Islet precursor cell (in vitro differentiated cells): ENCODE measurements around the gene TMX2.
"Not testable (repeated sequence)": the region's sequence is repeated elsewhere in the genome, so short reads cannot be mapped to it uniquely, and the experiment has no call there.

Source experiments
- DNase-seq: peaks from one replicate; pipeline ENCODE4 v3.0.0-alpha.2; 2018

The TMX2 gene

GRCh38 chr11:57712256-57713150 lies at the start of gene TMX2:
TMX2 (plus strand) TSS chr11:57712593; CDS start chr11:57712619, 26 bp downstream.
- peak; percentile 98 for DNase-seq

DNA sequence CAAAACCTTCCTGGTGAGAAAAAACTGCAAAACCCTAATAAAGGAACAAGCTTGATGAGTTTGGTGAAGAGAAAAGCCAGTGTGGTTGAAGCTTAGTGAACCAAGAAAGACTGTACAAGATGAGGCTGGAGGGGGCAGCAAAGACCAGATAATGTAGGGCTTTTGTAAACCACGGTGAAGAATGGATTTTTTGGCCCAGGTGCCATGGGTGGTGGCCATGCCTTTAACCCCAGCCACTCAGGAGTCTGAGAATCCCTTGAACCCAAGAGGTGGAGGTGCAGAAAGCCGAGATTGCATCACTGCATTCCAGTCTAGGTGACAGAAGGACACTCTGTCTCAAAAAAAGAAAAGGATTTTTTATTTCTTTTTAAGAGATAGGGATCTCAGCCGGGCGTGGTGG lies 49.5 kb upstream of the TMX2 start:
- no peak for DNase-seq

GRCh38 chr11:57663975-57664374 lies 48.4 kb upstream of the TMX2 start:
- no peak for DNase-seq

GRCh38 chr11:57667117-57667735 lies 45.2 kb upstream of the TMX2 start:
- peak; percentile 97 for DNase-seq

DNA sequence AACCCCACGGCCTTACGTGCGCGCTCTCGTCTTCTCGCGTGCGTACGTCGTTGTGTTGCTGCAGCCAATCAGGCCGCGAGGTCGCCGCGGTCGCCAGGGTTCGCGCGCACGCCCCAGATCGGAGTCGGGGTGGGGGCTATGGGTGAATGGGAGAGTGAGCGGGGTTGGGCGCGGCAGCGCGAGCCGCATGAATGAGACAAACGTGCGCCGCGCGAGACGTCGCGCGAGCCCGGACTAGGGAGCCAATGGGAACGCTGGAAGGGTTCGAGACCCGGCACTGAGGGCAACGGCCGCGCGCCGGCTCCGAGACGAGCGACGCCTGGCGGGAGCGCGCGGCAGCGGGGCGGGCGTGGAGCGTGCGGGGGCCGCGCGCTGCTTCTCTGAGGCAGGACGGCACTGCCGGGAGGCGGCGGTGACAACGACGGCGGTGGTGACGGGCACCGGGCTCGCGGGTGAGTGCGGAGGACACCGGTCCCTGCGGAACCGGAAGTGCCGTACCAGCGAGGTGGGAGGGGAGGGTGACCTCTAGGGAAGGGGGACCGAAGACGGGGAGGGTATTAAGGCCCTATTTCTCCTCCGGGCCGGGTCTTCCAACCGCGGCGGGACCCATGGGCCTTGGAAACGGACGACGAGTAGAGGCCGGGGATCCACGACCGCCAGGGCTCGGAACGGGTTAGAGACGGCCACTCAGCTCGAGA lies 44.5 kb upstream of the TMX2 start, which contains the start of gene ZDHHC5:
Gene ZDHHC5 (plus strand): TSS at position 379 of the 698 bp plus-strand sequence. CDS start 4,977 bp downstream, outside the sequence.
- peak; percentile 100 for DNase-seq

DNA sequence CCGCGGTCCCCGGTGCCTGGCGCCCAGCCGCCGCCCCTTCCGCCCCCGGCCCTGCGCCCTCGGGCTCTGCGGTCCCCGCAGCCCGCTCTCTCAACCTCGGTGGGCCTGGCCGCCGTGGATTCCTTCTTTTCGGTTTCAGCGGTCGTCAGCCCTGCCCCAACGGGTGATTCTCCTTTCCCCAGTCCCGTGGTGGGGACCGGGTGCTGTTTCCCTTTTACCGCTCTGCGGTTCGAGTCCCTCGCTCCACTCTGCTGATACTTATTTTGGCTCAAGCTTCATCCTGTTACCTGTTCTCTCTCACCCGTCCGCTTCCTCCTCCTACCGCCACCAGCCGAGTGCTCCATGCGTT lies 44.0 kb upstream of the TMX2 start:
- no peak for DNase-seq

GRCh38 chr11:57674251-57674650 lies 38.1 kb upstream of the TMX2 start:
- no peak for DNase-seq

DNA sequence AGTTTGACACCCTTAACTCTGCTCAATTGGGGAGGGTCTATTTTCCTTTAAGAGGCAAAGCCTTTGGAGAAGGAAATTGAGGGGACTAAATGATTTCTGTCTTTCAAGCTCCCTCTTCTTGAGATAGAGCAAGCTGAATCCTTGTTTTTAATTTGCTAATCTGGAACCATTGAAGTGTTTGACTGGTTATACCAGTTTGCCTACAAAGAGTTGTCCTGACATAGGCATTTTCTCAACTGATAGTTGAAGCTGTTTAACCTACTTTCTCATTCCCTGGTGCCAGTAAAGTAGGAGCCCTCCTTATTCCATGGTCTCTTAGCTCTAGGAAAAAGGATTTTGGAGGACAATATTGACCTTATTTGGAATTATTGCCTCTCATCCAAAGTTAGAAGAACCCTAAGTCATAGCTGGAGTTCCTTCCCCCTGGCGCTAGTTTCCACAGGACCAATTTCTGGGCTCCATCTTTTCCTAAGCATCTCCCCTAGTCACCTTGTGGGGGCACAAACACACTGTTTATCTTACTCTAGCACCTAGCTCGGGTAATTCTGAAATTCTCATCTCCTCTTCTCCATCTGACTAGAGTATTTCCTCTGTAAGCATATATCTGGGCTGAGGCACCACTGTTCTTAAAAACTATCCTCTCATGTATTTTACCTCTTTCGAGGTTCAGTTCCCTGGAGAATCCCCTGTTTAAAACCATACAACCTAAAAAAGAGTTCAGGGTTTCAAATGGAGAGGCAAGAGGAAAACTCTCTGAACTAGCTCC lies 37.0 kb upstream of the TMX2 start:
- no peak for DNase-seq

GRCh38 chr11:57679396-57679795 lies 33.0 kb upstream of the TMX2 start:
- DNase-seq = no peak

DNA sequence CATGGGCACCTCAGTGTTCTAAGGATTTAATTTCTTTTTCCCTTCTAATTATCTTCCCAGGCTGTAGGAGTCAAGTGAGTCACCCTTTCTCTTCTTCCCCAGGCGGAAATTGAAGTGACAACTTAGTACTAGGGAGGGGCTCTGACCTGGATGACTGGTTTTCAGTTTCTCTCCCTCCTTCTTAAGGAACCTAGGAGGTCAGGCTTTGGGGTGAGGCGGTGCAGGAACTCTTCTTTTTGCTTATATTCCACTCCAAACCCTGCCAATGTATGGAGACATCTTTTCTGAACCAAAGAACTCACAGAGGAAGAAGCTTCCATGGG lies 31.9 kb upstream of the TMX2 start:
- no peak for DNase-seq

GRCh38 chr11:57681168-57681567 lies 31.2 kb upstream of the TMX2 start:
- no peak for DNase-seq

- DNase-seq = not testable (repeated sequence)
Measured at GRCh38 chr11:57690474-57690873, 21.9 kb upstream of the TMX2 start.

- DNase-seq = no peak
Measured at GRCh38 chr11:57698843-57699365, 13.5 kb upstream of the TMX2 start.

DNA sequence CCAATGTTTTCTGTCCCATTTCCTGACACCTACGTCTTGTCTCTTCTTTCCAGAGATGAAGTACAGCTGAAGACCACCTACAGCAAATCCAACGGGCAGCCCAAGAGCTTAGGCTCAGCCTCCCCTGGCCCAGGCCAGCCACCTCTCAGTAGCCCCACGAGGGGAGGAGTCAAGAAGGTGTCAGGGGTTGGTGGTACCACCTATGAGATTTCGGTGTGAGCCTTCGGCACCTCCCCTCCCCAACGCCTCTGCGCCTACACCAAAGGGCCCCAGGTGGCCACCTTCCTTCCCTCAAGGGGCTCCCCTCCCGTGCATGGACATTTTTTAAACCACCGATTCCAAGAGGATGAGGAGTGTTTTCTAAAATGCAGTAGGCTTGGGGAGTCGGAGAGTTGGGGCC lies 12.6 kb upstream of the TMX2 start:
- no peak for DNase-seq

- no peak for DNase-seq
Measured at GRCh38 chr11:57700425-57700824, 12.0 kb upstream of the TMX2 start.

DNA sequence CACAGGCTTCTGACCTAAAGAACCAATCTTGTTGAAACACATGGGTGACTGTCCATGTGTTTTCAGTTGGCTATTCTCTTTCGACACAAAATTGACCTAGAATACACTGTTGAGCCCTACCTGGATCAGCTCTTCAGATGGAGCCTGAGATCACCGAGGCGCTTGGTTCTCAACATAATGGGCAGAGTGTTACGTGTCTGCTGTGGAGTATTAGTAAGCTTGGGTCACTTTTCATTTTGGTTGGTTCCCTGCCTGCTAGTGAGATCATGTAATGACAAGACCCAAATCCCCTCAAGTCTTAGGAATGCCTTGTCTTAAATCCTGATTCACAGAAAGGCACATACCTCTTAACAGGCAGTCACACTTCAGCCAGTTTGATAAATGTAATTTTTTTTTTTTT lies 9.1 kb upstream of the TMX2 start:
- no peak for DNase-seq

GRCh38 chr11:57704932-57705331 lies 7.5 kb upstream of the TMX2 start:
- no peak for DNase-seq

DNA sequence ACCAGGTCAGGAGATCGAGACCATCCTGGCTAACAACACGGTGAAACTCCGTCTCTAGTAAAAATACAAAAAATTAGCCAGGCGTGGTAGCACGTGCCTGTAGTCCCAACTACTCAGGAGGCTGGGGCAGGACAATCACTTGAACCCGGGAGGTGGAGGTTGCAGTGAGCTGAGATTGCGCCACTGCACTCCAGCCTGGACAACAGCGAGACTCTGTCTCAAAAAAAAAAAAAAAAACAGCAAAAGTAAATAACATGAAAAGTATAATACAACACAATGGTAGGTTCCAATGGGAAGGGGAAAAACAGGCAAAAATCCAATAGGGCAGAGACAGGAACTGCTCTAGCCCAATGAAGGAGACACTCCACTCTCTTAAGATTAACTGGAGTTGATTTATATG lies 7.0 kb upstream of the TMX2 start:
- not testable (repeated sequence) for DNase-seq

GRCh38 chr11:57709802-57710367 lies 2.5 kb upstream of the TMX2 start:
- DNase-seq = no peak

DNA sequence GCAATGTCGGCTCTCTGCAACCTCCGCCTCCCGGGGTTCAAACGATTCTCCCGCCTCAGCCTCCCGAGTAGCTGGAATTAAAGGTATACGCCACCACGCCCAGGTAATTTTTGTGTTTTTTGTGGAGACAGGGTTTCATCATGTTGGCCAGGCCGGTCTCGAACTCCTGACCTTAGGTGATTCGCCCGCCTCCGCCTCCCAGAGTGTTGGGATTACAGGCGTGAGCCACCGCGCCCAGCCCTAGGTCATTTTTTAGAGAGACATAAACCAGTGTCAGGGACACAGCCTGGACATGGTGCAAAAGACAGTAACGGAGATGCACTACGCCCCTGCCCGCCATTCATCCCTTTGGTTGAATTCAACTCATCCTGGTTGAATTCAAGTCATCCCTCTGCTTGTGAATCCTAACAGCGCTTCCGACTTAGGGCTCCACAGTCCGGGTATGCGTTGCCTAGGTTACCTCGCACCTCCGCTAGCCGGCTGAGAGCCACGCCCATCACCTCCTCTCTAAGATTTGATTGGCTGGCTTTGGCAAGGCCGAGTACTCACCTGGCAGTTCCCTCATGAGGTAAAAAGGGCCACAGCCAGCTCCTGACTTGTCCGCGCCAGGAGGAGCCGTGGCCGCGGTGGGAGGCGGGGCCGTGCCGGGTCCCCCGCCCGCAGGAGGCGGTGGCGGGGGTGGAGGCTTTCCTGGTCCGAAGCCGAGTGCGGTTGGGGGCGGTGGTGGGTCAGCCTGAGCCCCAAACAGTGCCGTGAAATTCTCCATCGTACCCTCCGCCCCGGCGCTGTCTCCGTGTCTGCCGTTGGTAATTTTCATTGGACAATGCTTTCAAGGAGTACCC lies 758 bp upstream of the TMX2 start, which contains the start of gene MED19:
Gene MED19 (minus strand): TSS at position 802 of the 842 bp plus-strand sequence. CDS start 36 bp downstream, at position 766.
- DNase-seq = peak; percentile 98

- DNase-seq = no peak
Measured at GRCh38 chr11:57713835-57714234, 1.4 kb downstream of the TMX2 start.
